DND-41 (cell line): Measurements from ENCODE around the gene SPTBN4.

Experiments
- ATAC-seq: fragments of 200-7000 bp; cut with Tn5 transposase; 3 replicates; pipeline ENCODE4 v1.9.1; 2021; ENCODE audit warnings: low read depth; ENCODE audit not compliant: insufficient read depth
- DNase-seq: peaks from one replicate; pipeline ENCODE4 v3.0.0-alpha.2; 2020
- H2AFZ ChIP-seq: 2 replicates; pipeline ENCODE4 v1.6.0; 2012; ENCODE audit warnings: low read depth, low read length
- H3K27ac ChIP-seq: 2 replicates; pipeline ENCODE4 v1.5.1; 2012; ENCODE audit warnings: low read length, inconsistent platforms
- H3K27me3 ChIP-seq: fragments of 200-600 bp; sonication (generic); 2 replicates; pipeline ENCODE4 v1.6.0; 2012; ENCODE audit warnings: low read length, mild to moderate bottlenecking, inconsistent platforms; ENCODE audit not compliant: insufficient read depth, poor library complexity
- H3K36me3 ChIP-seq: 2 replicates; pipeline ENCODE4 v1.5.1; 2012; ENCODE audit warnings: low read length, inconsistent platforms; ENCODE audit not compliant: insufficient read depth
- H3K4me1 ChIP-seq: 2 replicates; pipeline ENCODE4 v1.5.1; 2012; ENCODE audit warnings: mild to moderate bottlenecking, low read length; ENCODE audit not compliant: insufficient read depth
- H3K4me2 ChIP-seq: 2 replicates; pipeline ENCODE4 v1.6.0; 2012; ENCODE audit warnings: mild to moderate bottlenecking, moderate library complexity, low read length, inconsistent platforms; ENCODE audit not compliant: insufficient read depth
- H3K4me3 ChIP-seq, 2 experiments: fragments of 200-600 bp in 1 of 2; shearing (Covaris generic) in 1 of 2; 2 replicates each; pipeline ENCODE4 v1.5.1; 2012 to 2016; ENCODE audit warnings: inconsistent platforms in 2 of 2, low read length in 2 of 2, mild to moderate bottlenecking in 2 of 2, low read depth in 1 of 2, moderate library complexity in 1 of 2
- H3K79me2 ChIP-seq: 2 replicates; pipeline ENCODE4 v1.6.0; 2012; ENCODE audit warnings: low read length, inconsistent platforms; ENCODE audit not compliant: insufficient read depth
- H3K9ac ChIP-seq: 2 replicates; pipeline ENCODE4 v1.6.0; 2012; ENCODE audit warnings: low read depth, mild to moderate bottlenecking, inconsistent platforms, low read length, moderate library complexity
- H3K9me3 ChIP-seq: 2 replicates; pipeline ENCODE4 v1.5.1; 2012; ENCODE audit warnings: low read length, moderate library complexity, mild to moderate bottlenecking, inconsistent platforms; ENCODE audit not compliant: insufficient read depth, severe bottlenecking
- H4K20me1 ChIP-seq: 2 replicates; pipeline ENCODE4 v1.6.0; 2012; ENCODE audit warnings: low read length; ENCODE audit not compliant: insufficient read depth
- CTCF ChIP-seq: IDR thresholded peaks from 2 replicates; pipeline ENCODE4 v1.5.1; 2012; ENCODE audit warnings: borderline replicate concordance, low read length, moderate library complexity, mild to moderate bottlenecking; ENCODE audit not compliant: poor library complexity, severe bottlenecking; ENCODE audit errors: extremely low read depth
- EZH2 ChIP-seq: IDR thresholded peaks from 3 replicates; pipeline ENCODE4 v1.6.1; 2012; ENCODE audit warnings: borderline replicate concordance, low read depth, mild to moderate bottlenecking, moderate library complexity, low read length, inconsistent platforms; ENCODE audit not compliant: severe bottlenecking

Gene SPTBN4

GRCh38 chr19:40616178-40616577 is 149.4 kb downstream of the SPTBN4 start:
- no peaks in the 10 kb centered on the region for H3K36me3 ChIP-seq
- no peak overlapping the region for H3K9ac ChIP-seq

GRCh38 chr19:40616941-40617340 is 150.1 kb downstream of the SPTBN4 start:
- H3K4me3 ChIP-seq = no peak overlapping the region
- H2AFZ ChIP-seq = no peak overlapping the region
- H3K9me3 ChIP-seq = no peaks in the 10 kb centered on the region
- H3K9ac ChIP-seq = no peak overlapping the region
- ATAC-seq = no peak
- no peaks in the 10 kb centered on the region for H4K20me1 ChIP-seq
- peaks cover 8% of the 10 kb centered on the region for H3K4me1 ChIP-seq
- no peaks in the 10 kb centered on the region for H3K79me2 ChIP-seq
- no peak for DNase-seq
- H3K36me3 ChIP-seq = no peaks in the 10 kb centered on the region
- no peak overlapping the region for H3K4me2 ChIP-seq
- no peak for TF ChIP-seq CTCF
- TF ChIP-seq EZH2 = no peak
- no peak overlapping the region for H3K27ac ChIP-seq
- peaks cover 2% of the 10 kb centered on the region for H3K27me3 ChIP-seq

More at GRCh38 chr19:40616178-40616577, 149.4 kb downstream of the SPTBN4 start:
- Histone ChIP-seq H3K4me1 (peaks cover 8% of the 10 kb centered on the region), H3K4me2 (no peak overlapping the region), H3K27me3 (peaks cover 2% of the 10 kb centered on the region), H3K4me3 (no peak overlapping the region), H3K79me2 (no peaks in the 10 kb centered on the region), H3K27ac (no peak overlapping the region), H4K20me1 (no peaks in the 10 kb centered on the region), H2AFZ (no peak overlapping the region), H3K9me3 (no peaks in the 10 kb centered on the region)
- TF ChIP-seq EZH2 = no peak
- DNase-seq (no peak), ATAC-seq (no peak)

- no peaks in the 10 kb centered on the region for H3K36me3 ChIP-seq
- no peak for DNase-seq
Measured at GRCh38 chr19:40617961-40618360, 151.2 kb downstream of the SPTBN4 start.

More at GRCh38 chr19:40617961-40618360, 151.2 kb downstream of the SPTBN4 start:
- H3K79me2 ChIP-seq = no peaks in the 10 kb centered on the region
- TF ChIP-seq EZH2 = no peak
- TF ChIP-seq CTCF = no peak
- H3K27ac ChIP-seq = no peak overlapping the region
- no peak overlapping the region for H3K4me2 ChIP-seq
- H3K9ac ChIP-seq = no peak overlapping the region
- H3K27me3 ChIP-seq = peaks cover 2% of the 10 kb centered on the region
- H3K9me3 ChIP-seq = no peaks in the 10 kb centered on the region
- no peak for ATAC-seq
- no peak overlapping the region for H3K4me3 ChIP-seq
- H3K4me1 ChIP-seq = peaks cover 8% of the 10 kb centered on the region
- no peaks in the 10 kb centered on the region for H4K20me1 ChIP-seq
- no peak overlapping the region for H2AFZ ChIP-seq
